Measurements from ENCODE around the gene ARL5C.

Gene ARL5C, protein sequence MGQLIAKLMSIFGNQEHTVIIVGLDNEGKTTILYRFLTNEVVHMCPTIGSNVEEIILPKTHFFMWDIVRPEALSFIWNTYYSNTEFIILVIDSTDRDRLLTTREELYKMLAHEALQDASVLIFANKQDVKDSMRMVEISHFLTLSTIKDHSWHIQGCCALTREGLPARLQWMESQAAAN

GRCh38 chr17:39165841-39166349 lies at the start of gene ARL5C:
Gene ARL5C (minus strand): TSS chr17:39166161. CDS start chr17:39165760, 401 bp downstream.
- H3K9me3 Mint-ChIP-seq, result no peaks in the 10 kb centered on the region
- peaks cover 25% of the 10 kb centered on the region for H3K4me1 Mint-ChIP-seq
- ATAC-seq (no peak), DNase-seq (ENCODE audit: low spot score in 2 of 2) (no peak)
- peak within 1 kb of the TSS; percentile 15 for H3K27ac Mint-ChIP-seq
- H3K36me3 Mint-ChIP-seq, result no peaks in the 10 kb centered on the region
- peak within 1 kb of the TSS; percentile 78 for H3K4me3 Mint-ChIP-seq

DNA sequence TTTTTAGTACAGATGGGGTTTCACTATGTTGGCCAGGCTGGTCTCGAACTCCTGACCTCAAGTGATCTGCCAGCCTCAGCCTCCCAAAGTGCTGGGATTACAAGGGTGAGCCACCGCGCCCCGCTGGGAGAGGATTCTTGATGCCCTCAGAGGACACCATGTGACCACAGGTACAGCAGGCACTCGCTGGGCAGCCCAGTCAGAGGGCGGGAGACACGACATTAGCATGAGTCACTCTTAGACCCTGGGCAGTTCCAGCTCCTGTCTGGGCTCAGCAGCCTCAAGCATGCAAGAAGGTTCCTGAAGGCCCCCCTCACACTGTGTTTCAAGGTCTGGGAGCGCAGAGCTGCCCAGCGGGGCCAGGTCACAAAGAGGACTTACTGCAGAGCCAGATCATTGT lies 47.9 kb upstream of the ARL5C start:
- Mint-ChIP-seq H3K4me1 (peaks cover 25% of the 10 kb centered on the region), H3K9me3 (no peaks in the 10 kb centered on the region), H3K27ac (no peak overlapping the region), H3K4me3 (no peak overlapping the region), H3K36me3 (no peaks in the 10 kb centered on the region)
- no peak for ATAC-seq
- no peak for DNase-seq (ENCODE audit: low spot score in 2 of 2)

DNA sequence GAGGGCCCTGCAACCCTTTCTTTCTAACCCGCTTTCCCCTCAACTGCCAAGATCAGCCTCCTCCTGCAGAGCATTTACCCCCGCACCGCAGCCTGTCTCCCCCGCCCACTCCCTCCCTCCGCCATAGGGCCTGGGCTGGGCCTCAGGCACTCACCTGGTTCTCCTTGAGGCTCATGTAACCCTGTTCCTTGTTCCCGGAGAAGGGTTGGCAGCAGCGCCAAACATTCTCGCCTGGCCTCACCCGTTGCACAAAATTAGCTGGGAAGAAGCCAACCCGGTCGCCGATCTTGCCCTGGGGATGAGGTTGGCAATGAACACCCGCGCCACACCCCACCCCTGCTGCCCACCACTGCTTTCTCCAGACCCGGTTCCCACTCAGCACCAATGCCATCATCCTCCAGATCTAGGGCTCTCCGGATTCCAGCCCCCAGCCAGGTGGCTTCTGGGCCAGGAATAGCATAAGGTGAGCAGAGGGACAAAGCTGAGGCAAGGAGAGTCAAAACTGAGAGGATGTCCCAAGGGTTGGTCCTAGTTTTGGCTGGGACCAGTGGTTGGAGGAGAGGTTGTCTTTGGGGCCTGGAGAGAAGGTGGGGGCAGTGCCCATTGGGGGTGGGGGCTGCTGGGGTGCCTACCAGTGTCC lies 47.0 kb upstream of the ARL5C start:
- no peak for DNase-seq (ENCODE audit: low spot score in 2 of 2)
- H3K9me3 Mint-ChIP-seq, result no peaks in the 10 kb centered on the region
- peaks cover 30% of the 10 kb centered on the region for H3K4me1 Mint-ChIP-seq
- no peak for ATAC-seq
- H3K36me3 Mint-ChIP-seq, result no peaks in the 10 kb centered on the region
- peak overlapping the region; percentile 52 for H3K27ac Mint-ChIP-seq
- no peak overlapping the region for H3K4me3 Mint-ChIP-seq

DNA sequence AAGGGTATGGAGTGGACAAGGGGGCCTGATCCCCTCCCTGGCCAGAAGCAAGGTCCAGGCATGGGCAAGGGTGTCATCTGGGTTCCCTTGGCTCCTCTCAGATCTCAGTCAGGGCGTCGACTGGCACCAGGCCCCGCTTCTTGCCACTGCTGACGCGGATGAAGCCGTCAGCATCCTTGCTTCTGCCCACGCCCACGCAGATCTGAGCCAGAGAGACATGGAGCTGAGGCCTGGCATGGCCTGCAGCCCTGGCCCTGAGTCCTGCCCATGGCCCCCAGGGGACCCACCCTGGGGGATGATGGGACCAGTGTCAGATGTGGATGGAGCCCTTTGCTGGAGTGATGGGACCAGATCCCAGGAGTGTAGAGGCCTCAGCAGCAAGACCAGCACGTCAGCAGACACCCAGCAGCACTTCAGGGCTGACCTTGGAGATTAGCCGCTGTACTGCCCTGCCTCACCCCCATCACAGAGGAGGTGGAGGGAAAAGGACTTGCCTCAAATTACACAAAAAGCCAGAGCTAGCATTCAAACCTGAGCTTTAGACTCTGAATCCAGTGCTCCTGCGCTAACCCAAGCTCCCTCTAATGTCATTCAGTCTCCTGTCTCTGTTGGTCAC lies 46.3 kb upstream of the ARL5C start:
- H3K27ac Mint-ChIP-seq, result no peak overlapping the region
- ATAC-seq, result no peak
- H3K4me1 Mint-ChIP-seq, result peaks cover 30% of the 10 kb centered on the region
- DNase-seq (ENCODE audit: low spot score in 2 of 2), result no peak
- H3K36me3 Mint-ChIP-seq, result peaks cover under 1% of the 10 kb centered on the region
- no peak overlapping the region for H3K4me3 Mint-ChIP-seq
- no peaks in the 10 kb centered on the region for H3K9me3 Mint-ChIP-seq

- H3K36me3 Mint-ChIP-seq, result peaks cover 19% of the 10 kb centered on the region
- ATAC-seq, result no peak
- peak overlapping the region; percentile 79 for H3K27ac Mint-ChIP-seq
- peak overlapping the region; percentile 66 for H3K4me3 Mint-ChIP-seq
- no peaks in the 10 kb centered on the region for H3K9me3 Mint-ChIP-seq
- DNase-seq (ENCODE audit: low spot score in 2 of 2), result no peak
- H3K4me1 Mint-ChIP-seq, result peaks cover 37% of the 10 kb centered on the region
Observed at GRCh38 chr17:39210093-39210434, 44.1 kb upstream of the ARL5C start.

GRCh38 chr17:39209317-39210092 lies 43.5 kb upstream of the ARL5C start:
- H3K27ac Mint-ChIP-seq, result peak overlapping the region; percentile 79
- no peaks in the 10 kb centered on the region for H3K9me3 Mint-ChIP-seq
- H3K4me1 Mint-ChIP-seq, result peaks cover 37% of the 10 kb centered on the region
- peak; percentile 90 for ATAC-seq
- H3K4me3 Mint-ChIP-seq, result peak overlapping the region; percentile 66
- peaks cover 24% of the 10 kb centered on the region for H3K36me3 Mint-ChIP-seq
- DNase-seq (ENCODE audit: low spot score in 2 of 2), result peak in 1 of 2 donors; percentile 67

- peak overlapping the region; percentile 66 for H3K4me3 Mint-ChIP-seq
- peaks cover 43% of the 10 kb centered on the region for H3K4me1 Mint-ChIP-seq
- ATAC-seq (no peak), DNase-seq (ENCODE audit: low spot score in 2 of 2) (no peak)
- peak overlapping the region; percentile 79 for H3K27ac Mint-ChIP-seq
- no peaks in the 10 kb centered on the region for H3K9me3 Mint-ChIP-seq
- peaks cover 30% of the 10 kb centered on the region for H3K36me3 Mint-ChIP-seq
Observed at GRCh38 chr17:39208893-39209292, 42.9 kb upstream of the ARL5C start.

DNA sequence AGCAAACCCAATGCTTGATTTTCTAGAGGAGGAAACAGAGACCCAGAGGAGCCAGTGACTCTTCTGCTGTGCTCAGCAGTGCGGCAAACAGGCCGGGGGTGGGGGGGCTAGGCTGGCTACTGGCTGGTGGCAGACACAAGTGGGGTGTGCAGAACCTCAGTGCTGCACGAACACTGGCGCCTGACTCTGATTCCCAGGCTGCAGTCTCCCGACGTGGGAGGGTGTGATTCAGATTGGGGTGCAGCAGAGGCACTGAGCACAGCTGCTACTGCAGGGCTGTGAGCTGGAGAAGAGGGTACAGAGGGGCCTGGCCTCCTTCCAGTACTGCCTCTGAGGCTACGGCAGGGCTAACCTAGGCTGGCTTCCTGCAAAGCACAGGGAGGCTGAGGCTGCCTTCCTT lies 42.2 kb upstream of the ARL5C start:
- peak overlapping the region; percentile 79 for H3K27ac Mint-ChIP-seq
- DNase-seq (ENCODE audit: low spot score in 2 of 2), result no peak
- H3K9me3 Mint-ChIP-seq, result no peaks in the 10 kb centered on the region
- ATAC-seq, result peak; percentile 17
- H3K36me3 Mint-ChIP-seq, result peaks cover 38% of the 10 kb centered on the region
- peak overlapping the region; percentile 66 for H3K4me3 Mint-ChIP-seq
- peaks cover 47% of the 10 kb centered on the region for H3K4me1 Mint-ChIP-seq

GRCh38 chr17:39205112-39205526 lies 39.2 kb upstream of the ARL5C start:
- peaks cover 66% of the 10 kb centered on the region for H3K4me1 Mint-ChIP-seq
- peaks cover 68% of the 10 kb centered on the region for H3K36me3 Mint-ChIP-seq
- no peaks in the 10 kb centered on the region for H3K9me3 Mint-ChIP-seq
- ATAC-seq (no peak), DNase-seq (ENCODE audit: low spot score in 2 of 2) (no peak)
- H3K4me3 Mint-ChIP-seq, result no peak overlapping the region
- peak overlapping the region; percentile 63 for H3K27ac Mint-ChIP-seq

GRCh38 chr17:39204245-39204644 lies 38.3 kb upstream of the ARL5C start:
- ATAC-seq (no peak), DNase-seq (ENCODE audit: low spot score in 2 of 2) (no peak)
- no peaks in the 10 kb centered on the region for H3K9me3 Mint-ChIP-seq
- peak overlapping the region; percentile 63 for H3K27ac Mint-ChIP-seq
- H3K4me3 Mint-ChIP-seq, result no peak overlapping the region
- peaks cover 77% of the 10 kb centered on the region for H3K36me3 Mint-ChIP-seq
- H3K4me1 Mint-ChIP-seq, result peaks cover 66% of the 10 kb centered on the region

- peak overlapping the region; percentile 100 for H3K27ac Mint-ChIP-seq
- peaks cover 68% of the 10 kb centered on the region for H3K36me3 Mint-ChIP-seq
- H3K9me3 Mint-ChIP-seq, result no peaks in the 10 kb centered on the region
- no peak for DNase-seq (ENCODE audit: low spot score in 2 of 2)
- H3K4me1 Mint-ChIP-seq, result peaks cover 60% of the 10 kb centered on the region
- peak overlapping the region; percentile 95 for H3K4me3 Mint-ChIP-seq
- ATAC-seq, result no peak
Observed at GRCh38 chr17:39200957-39201510, 35.1 kb upstream of the ARL5C start.

DNA sequence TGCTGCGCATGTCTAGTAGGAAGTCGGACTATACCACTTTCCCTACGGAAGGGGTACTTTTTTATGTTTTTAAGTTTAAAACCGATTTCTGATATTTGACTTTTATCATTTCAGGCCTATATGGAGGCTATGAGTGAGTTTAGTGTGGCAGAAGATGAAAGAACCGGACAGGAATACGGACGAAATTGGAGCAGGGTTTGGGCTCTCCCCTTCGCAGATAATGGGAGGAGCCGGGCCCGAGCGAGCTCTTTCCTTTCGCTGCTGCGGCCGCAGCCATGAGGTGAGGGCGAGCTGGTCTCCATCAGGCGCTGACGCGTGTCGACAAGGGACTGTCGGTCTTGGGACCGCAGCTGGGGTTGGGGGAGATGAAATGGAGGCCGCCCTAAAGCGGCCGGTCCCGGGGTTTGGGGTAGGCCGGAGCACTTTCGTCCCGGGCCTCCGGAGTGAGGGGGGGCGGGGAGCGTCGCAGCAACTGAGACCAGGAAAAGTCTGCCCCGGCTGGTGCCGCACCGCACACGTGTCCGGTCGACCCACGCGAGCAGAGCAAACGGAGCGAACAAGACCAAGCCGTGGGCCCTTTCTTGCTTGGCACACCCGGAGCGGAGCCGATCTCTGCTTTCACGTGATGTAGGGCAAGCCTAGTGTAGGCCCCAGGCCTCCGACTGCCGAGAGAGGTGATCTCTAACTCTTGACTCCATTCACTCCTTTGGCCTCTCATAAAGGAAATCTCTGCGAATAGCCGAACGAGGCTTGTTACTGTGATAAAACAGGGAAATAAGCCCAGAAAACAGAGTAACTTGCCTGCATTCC lies 34.3 kb upstream of the ARL5C start, which contains the start of gene RPL19:
Gene RPL19 (plus strand): TSS at position 214 of the 810 bp plus-strand sequence. CDS start 62 bp downstream, at position 276.
- DNase-seq (ENCODE audit: low spot score in 2 of 2), result peak; percentile 74 to 90
- ATAC-seq, result peak; percentile 77

DNA sequence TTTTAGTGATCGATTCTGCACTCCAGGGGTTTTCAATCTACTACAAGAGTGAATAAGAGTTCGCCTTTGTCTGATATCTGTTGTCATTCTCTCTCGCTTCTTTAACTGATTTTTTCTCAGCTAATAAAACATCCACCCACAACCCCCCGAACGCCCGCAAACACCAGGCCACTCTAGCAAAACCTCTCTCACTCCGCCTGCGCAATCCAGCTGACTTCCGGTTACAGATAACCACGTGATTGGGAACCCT lies 33.8 kb upstream of the ARL5C start:
- H3K9me3 Mint-ChIP-seq, result no peaks in the 10 kb centered on the region
- peak overlapping the region; percentile 100 for H3K27ac Mint-ChIP-seq
- DNase-seq (ENCODE audit: low spot score in 2 of 2) (peak; percentile 67 to 91), ATAC-seq (peak; percentile 72)
- peaks cover 55% of the 10 kb centered on the region for H3K36me3 Mint-ChIP-seq
- H3K4me3 Mint-ChIP-seq, result peak overlapping the region; percentile 95
- H3K4me1 Mint-ChIP-seq, result peaks cover 72% of the 10 kb centered on the region

More for the DNA sequence above, 34.3 kb upstream of the ARL5C start, which contains the start of gene RPL19:
- peak within 1 kb of the TSS; percentile 100 for H3K27ac Mint-ChIP-seq
- peaks cover 67% of the 10 kb centered on the region for H3K4me1 Mint-ChIP-seq
- H3K36me3 Mint-ChIP-seq, result peaks cover 60% of the 10 kb centered on the region
- H3K9me3 Mint-ChIP-seq, result no peaks in the 10 kb centered on the region
- H3K4me3 Mint-ChIP-seq, result peak within 1 kb of the TSS; percentile 95

DNA sequence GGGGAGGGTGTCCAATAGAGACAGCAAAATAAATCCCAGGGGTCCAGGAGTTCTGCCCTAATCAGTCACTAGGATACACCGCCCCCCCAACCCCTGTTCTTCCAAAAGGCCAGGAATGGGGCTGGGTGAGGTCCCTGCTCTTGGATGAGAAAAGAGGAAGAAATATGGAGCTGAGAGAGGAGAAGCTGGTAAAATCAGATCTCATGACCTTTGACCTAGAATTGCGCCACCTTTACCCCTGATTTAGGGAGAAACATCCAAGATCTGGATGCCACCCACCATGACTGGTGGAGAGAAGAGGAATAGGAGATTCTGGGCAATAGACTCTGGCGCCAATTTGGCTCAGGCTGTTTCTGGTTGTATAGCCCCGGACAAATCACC lies 32.2 kb upstream of the ARL5C start:
- H3K4me1 Mint-ChIP-seq, result peaks cover 75% of the 10 kb centered on the region
- no peak for DNase-seq (ENCODE audit: low spot score in 2 of 2)

More for the DNA sequence above, 32.2 kb upstream of the ARL5C start:
- ATAC-seq, result no peak
- Mint-ChIP-seq H3K27ac (peak overlapping the region; percentile 67), H3K9me3 (no peaks in the 10 kb centered on the region), H3K36me3 (peaks cover 47% of the 10 kb centered on the region), H3K4me3 (peak overlapping the region; percentile 95)

Data from stimulated activated effector memory CD8-positive, alpha-beta T cell treated with anti-CD3 and anti-CD28 coated beads, Interleukin-12 subunit alpha, Interleukin-12 subunit beta, amount 100 ng/mL, for 72 hours (primary cell).